HFFc6 (cell line): Measurements from ENCODE around the gene RNASE4. TPM values are rescaled to one million over a fixed set of nuclear protein-coding genes. Genes with fewer than 3 reads are reported as not detected.
"Not testable (repeated sequence)": the region's sequence is repeated elsewhere in the genome, so short reads cannot be mapped to it uniquely, and the experiment has no call there.

Source experiments
- DNase-seq: peaks from one replicate; pipeline ENCODE4 v3.0.0-alpha.2; 2018
- H3K27ac Mint-ChIP-seq: 2 replicates; pipeline ENCODE4 v1.8.0; 2020; ENCODE audit warnings: mild to moderate bottlenecking, mixed read lengths
- H3K27me3 Mint-ChIP-seq: 2 replicates; pipeline ENCODE4 v1.8.0; 2021; ENCODE audit warnings: mild to moderate bottlenecking, moderate library complexity, mixed read lengths; ENCODE audit not compliant: insufficient read depth
- H3K36me3 Mint-ChIP-seq: 2 replicates; pipeline ENCODE4 v1.8.0; 2021; ENCODE audit warnings: low read depth, mixed read lengths
- H3K4me1 Mint-ChIP-seq: 2 replicates; pipeline ENCODE4 v1.8.0; 2020; ENCODE audit warnings: low read depth, mixed read lengths
- H3K4me3 Mint-ChIP-seq: 2 replicates; pipeline ENCODE4 v1.8.0; 2020; ENCODE audit warnings: mild to moderate bottlenecking, moderate library complexity, mixed read lengths
- H3K9me3 Mint-ChIP-seq: 2 replicates; pipeline ENCODE4 v1.8.0; 2020; ENCODE audit warnings: mild to moderate bottlenecking, mixed read lengths
- total RNA-seq, 6 experiments: library from RNA; stranded (reverse); fragmentation: NEBNext Ultra II Directional; extraction: Animal tissue kit (Norgen Biotek cat#: 25700); gene quantifications; 2 replicates in 1 of 6; 3 replicates in 5 of 6; pipeline ENCODE4 v1.2.3, GENCODE V29; 2021
- TF ChIP-seq, protein P1 (sequence below): fragments of 200-600 bp; sonication (generic); IDR thresholded peaks from 2 replicates; pipeline ENCODE4 v1.5.0; 2021; ENCODE audit warnings: antibody characterized with exemption, mild to moderate bottlenecking

The RNASE4 gene
- total RNA-seq, 6 experiments from 2014 or later, result 2.8 to 6.9 (median 5.3) TPM

DNA sequence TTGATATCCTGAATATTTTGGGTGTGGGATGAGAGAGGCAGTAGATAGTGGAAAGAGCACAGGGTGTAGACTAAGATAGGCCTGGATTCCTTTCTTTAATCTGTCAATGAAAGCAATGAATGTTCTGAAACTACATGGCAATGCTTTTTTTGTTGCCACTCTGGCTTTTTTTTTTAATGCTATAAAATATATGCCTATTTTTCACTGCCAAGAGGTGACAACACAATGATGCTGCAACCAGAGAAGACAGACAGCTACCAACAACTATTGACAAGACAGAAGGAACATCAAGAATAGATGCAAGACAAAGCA, 13.6 kb downstream of the RNASE4 start:
- Mint-ChIP-seq H3K36me3 (no peaks in the 10 kb centered on the region), H3K27ac (no peak overlapping the region), H3K27me3 (peaks cover 3% of the 10 kb centered on the region), H3K4me1 (peaks cover 10% of the 10 kb centered on the region), H3K4me3 (no peak overlapping the region), H3K9me3 (no peaks in the 10 kb centered on the region)
- DNase-seq, result no peak
- TF ChIP-seq, protein P1, sequence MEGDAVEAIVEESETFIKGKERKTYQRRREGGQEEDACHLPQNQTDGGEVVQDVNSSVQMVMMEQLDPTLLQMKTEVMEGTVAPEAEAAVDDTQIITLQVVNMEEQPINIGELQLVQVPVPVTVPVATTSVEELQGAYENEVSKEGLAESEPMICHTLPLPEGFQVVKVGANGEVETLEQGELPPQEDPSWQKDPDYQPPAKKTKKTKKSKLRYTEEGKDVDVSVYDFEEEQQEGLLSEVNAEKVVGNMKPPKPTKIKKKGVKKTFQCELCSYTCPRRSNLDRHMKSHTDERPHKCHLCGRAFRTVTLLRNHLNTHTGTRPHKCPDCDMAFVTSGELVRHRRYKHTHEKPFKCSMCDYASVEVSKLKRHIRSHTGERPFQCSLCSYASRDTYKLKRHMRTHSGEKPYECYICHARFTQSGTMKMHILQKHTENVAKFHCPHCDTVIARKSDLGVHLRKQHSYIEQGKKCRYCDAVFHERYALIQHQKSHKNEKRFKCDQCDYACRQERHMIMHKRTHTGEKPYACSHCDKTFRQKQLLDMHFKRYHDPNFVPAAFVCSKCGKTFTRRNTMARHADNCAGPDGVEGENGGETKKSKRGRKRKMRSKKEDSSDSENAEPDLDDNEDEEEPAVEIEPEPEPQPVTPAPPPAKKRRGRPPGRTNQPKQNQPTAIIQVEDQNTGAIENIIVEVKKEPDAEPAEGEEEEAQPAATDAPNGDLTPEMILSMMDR, result peak; percentile 31; the same call in 1 of the 2 replicates

DNA sequence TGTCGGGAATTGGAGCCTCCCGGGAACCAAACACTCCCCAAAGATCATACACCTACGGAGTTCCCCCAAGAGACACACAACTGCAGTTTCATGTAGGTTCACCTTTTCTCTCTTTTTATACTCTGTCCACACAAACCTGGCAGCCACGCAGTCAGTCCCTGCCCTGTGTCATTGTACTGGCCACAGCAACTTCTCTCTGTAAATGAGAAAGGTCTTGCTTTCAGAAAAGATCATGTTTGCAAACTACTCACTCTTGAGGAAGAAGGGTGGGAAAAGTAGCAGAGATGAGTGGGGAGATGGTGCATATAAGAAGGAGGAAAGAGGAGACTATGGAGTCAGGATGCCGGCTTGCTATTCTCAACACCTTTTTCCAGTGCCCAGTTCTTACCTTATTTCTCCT, 14.6 kb downstream of the RNASE4 start:
- Mint-ChIP-seq H3K9me3 (no peaks in the 10 kb centered on the region), H3K27me3 (peaks cover 3% of the 10 kb centered on the region), H3K4me1 (peaks cover 10% of the 10 kb centered on the region), H3K36me3 (no peaks in the 10 kb centered on the region), H3K4me3 (no peak overlapping the region), H3K27ac (no peak overlapping the region)
- DNase-seq, result no peak
- TF ChIP-seq, protein P1, result no peak

DNA sequence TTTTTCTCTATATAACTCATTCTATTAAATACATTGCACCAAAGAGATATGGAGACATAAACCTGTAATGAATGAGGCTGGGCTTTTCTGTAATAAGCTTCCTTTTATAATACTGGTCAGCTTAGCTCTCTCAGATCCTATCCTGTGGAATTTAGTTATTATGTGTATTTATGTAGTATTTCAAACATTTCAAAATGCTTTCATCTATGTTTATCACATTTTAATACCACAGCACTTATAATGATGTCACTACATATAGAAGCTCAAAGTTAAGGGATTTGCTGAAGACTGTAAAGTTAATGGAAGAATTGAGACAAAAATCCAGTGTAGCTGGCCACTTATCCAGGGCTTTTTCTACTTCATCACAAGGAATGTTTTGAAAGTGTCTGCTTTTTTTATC, 15.6 kb downstream of the RNASE4 start:
- H3K27me3 Mint-ChIP-seq, result peaks cover 3% of the 10 kb centered on the region
- H3K4me3 Mint-ChIP-seq, result no peak overlapping the region
- no peak overlapping the region for H3K27ac Mint-ChIP-seq
- TF ChIP-seq, protein P1, result no peak
- H3K9me3 Mint-ChIP-seq, result no peaks in the 10 kb centered on the region
- no peaks in the 10 kb centered on the region for H3K36me3 Mint-ChIP-seq
- peaks cover 10% of the 10 kb centered on the region for H3K4me1 Mint-ChIP-seq
- no peak for DNase-seq

DNA sequence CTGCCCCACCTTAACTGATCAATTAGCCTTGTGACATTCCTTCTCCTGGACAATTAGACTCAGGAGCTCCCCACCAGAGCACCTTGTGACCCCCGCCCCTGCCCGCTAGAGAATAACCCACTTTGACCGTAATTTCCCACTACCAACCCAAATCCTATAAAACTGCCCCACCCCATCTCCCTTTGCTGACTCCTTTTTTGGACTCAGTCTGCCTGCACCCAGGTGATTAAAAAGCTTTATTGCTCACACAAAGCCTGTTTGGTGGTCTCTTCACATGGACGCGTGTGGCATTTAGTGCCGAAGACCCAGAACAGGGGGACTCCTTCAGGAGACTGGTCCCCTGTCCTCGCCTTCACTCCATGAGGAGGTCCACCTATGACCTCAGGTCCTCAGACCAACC, 16.6 kb downstream of the RNASE4 start:
- not testable (repeated sequence) for H3K27me3 Mint-ChIP-seq, H3K27ac Mint-ChIP-seq, H3K36me3 Mint-ChIP-seq, H3K9me3 Mint-ChIP-seq, DNase-seq, H3K4me3 Mint-ChIP-seq, H3K4me1 Mint-ChIP-seq

DNA sequence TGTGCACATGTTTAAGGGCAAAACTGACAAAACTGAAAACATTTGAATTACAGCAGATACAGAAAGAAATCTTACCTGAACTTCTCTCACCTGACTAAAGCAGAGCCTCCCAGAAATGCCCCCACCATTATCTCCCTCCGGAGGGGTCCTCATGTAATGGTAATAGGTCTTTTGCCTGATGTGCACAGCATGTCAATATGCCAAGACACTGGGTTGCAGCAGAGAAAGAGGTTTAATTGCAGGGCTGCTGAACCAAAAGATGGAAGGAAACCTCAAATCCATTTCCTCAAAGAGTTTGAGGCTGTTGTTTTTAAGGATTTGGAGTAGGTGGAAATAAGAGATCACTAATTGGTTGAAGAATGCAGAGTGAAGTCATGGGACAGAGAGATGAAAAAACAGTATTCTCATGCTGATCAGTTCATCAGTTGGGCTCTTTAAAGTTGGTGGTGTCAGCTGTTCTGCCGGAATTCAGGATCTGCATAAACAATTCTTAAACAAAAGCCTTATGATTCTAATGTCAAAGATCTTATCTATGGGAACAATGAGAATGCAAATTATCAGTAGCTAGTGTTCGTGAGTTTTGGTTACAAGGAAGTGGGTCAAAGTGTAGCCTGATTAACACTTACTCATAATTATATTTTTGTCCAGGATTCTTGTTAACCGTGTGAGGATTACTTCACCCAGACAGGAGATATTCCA, 22.4 kb downstream of the RNASE4 start:
- DNase-seq, result no peak
- TF ChIP-seq, protein P1, result no peak
- Mint-ChIP-seq H3K4me1 (peaks cover 6% of the 10 kb centered on the region; the same call in 1 of the 2 replicates), H3K27ac (no peak overlapping the region), H3K4me3 (no peak overlapping the region), H3K27me3 (peaks cover 3% of the 10 kb centered on the region; the same call in 1 of the 2 replicates), H3K36me3 (no peaks in the 10 kb centered on the region), H3K9me3 (no peaks in the 10 kb centered on the region)

DNA sequence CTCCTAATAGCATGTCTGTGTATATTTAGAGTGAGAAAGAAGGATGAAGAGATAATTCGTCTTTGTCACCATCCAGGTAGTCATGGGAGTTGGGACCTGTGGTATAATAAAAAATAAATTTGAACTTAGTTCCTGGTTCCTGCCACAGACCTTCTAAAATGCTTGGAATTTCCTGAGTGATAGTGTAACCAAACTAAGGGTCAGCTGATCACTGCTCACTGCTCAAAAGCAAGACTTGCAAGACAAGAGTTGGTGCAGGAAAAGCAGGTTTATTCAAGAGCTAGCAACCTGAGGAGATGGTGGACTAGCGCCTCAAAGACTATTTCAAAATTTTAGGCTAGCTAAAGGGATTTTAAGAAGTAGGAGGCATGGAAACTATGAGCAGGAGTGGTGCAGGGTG, 23.3 kb downstream of the RNASE4 start:
- Mint-ChIP-seq H3K27me3 (peaks cover 3% of the 10 kb centered on the region; the same call in 1 of the 2 replicates), H3K9me3 (no peaks in the 10 kb centered on the region), H3K4me3 (no peak overlapping the region), H3K4me1 (peaks cover 6% of the 10 kb centered on the region; the same call in 1 of the 2 replicates), H3K27ac (no peak overlapping the region), H3K36me3 (no peaks in the 10 kb centered on the region)
- TF ChIP-seq, protein P1, result no peak
- DNase-seq, result no peak
